Activated CD8-positive, alpha-beta memory T cell treated with anti-CD3 and anti-CD28 coated beads, Interleukin-2, amount 50 U/mL, for 1 hour (primary cell): Measurements from ENCODE around the gene THAP10.

Experiments
- DNase-seq: peaks from one replicate; pipeline ENCODE4 v3.0.0-alpha.2; 2020; ENCODE audit errors: extremely low read depth

The THAP10 gene

GRCh38 chr15:70853973-70854665 is 38.1 kb downstream of the THAP10 start, which contains the start of gene LARP6:
LARP6 (minus strand) TSS chr15:70854157; CDS start chr15:70854088, 69 bp downstream.
- DNase-seq = no peak

DNA sequence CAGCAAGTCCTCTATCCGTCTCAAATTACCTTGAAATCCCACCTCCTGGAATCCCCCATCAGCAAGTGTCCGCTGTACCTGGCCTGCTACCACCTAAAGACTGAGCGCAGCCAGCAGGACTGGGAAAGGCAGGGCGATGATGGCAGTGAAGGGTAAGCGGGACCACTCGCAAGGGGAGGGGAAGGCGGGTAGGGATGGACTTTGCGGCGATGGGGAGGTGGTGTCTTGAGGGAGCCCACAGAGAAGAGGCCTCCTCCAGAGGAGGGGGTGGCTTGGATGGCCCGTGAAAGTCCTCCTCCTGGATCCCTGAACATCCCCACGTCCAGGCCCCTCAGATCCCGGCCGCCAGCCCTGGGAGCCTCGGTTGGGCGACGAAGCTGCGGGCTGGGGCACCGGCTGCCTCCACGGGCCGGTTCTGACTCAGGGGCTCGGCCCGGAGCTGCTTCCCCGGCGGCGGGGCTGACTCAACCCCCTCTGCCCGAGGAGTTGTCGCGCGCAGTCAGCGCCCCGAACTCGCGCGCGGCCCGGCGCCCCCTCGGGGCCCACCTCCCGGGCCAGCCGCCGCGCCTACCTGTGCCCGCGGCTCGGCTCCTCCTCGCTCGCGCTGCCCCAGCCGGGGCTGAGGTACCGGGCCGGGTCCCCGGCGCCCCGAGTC is 38.8 kb downstream of the THAP10 start:
- no peak for DNase-seq

DNA sequence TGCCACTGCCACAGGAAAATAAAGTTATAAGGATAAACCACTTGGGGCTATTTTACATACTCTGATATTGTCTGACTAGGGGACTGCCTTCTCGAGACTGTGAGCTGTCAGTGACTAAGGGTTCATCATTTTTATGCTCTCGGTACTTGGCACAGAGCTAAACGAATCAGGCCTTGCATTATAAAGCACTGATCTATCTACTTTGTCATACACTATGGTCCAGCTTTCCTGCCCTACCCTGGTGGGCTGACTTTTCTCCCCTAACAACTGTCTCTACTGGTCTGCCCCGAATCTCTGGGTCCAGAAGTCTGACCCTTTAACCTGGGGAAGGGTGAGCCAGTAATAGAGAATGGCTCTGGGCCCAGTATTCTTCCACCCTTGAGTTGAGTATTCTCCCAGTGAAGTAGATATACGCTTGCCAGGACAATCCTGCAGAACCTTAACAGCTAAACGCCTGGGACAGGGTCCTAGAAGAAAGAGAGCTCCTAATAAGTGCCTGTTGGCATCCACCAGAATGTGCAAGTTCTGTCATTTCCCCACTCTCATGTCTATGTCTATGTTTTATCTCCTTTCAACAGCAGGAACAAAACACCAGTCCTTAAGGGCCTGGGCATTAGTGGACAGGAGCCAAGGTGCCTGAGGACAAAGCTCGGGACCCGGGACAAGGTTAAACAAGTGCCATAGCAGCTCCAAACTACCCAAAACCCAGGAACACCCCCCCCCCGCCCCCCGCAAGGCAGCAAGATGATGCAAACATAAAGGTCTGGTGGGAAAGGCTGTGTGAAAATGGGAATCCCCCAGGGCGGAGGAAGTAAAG is 39.5 kb downstream of the THAP10 start:
- DNase-seq = no peak

- no peak for DNase-seq
Observed at GRCh38 chr15:70851889-70852288, 40.3 kb downstream of the THAP10 start.

DNA sequence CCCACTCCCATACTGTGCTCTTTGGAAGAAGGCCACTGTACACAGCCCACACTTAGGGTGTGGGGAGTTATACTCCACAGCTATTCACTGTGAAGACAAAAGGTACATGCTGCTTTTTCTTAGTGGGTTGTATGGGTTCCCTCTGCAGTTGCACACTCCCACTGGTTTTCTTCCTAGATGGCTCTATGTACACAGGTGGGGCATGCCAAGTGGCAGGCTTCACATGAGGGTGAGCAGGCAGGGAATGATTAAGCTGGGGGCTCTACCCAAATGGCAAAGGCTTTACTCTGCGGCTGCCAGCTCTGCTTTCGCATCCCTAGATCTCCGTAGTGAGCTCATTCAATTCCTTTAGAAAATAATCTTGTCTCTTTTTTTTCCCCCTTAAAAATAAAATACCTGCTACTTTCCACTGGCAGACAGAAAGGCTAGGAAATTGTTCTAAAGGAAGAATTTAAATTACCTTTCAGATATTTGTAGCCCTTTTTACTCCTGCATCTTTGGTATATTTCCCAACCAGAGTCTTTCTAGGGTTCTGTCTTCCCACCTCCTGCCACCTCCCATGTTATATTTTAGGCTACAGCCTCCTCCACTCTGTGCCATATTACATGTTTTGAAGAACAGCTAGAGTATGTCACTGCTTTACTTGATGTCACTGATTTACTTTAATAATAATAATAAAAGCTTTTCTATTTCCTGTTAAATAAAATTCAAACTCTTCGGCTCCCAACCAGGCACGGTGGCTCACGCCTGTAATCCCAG is 46.5 kb downstream of the THAP10 start:
- no peak for DNase-seq

DNA sequence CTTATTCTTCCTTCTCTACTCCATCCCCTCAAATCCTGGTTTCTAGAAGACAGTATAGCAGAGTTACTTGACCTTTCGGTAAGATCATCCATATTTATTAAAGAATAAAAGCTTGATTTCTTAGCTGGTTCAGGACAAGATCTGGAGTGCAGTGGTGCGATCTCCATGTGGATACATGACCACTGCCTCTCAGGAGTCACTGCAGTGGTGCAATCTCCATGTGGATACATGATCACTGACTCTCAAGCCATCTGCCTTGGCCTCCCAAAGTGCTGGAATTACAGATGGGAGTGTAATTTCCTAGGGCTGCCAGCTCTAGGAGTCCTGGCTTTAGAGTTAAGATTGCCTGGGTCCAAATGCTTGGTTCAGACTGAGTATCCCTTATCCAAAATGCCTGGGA is 54.8 kb downstream of the THAP10 start:
- no peak for DNase-seq

DNA sequence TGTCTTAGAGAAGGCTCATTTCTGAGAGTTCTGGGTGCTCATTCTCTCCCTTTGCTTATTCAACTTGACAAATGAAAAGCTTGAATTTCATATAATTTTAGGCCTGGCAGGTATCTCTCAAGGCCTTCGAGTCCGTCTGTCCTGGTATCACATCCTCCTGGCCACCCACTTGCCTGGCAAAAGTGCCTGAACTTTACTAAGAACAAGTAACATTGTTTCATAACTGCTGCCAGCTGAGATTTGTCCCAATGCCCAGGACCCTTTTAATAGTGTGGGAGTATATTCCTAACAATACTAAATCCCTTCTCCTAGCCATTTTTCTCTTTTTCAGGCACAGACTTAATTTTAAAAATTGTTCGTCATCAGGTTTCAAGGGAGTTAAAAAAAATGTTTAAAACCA is 56.4 kb downstream of the THAP10 start:
- DNase-seq = no peak

GRCh38 chr15:70835415-70835814 is 56.8 kb downstream of the THAP10 start:
- DNase-seq = no peak

DNA sequence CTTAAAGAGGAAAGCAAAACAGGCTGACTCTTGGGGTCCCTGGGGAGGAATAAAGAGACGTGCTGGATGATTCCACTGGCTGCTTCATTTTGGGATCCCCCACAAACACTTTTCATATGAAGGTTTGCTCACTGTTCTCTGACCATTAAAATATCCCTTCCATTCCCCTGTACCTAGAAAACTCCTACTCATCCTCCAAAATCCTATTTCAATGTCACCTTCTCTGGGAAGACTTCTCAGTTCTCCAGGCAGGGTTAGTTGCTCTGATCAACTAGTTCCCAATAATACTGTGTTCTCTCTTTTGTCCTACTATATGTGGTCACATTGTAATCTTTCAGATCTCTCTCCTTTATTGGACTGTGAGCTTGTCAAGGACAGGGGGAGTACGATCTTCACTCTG is 57.2 kb downstream of the THAP10 start:
- no peak for DNase-seq

- DNase-seq = no peak
Observed at GRCh38 chr15:70833861-70834765, 58.1 kb downstream of the THAP10 start.

- no peak for DNase-seq
Observed at GRCh38 chr15:70833422-70833821, 58.8 kb downstream of the THAP10 start.

DNA sequence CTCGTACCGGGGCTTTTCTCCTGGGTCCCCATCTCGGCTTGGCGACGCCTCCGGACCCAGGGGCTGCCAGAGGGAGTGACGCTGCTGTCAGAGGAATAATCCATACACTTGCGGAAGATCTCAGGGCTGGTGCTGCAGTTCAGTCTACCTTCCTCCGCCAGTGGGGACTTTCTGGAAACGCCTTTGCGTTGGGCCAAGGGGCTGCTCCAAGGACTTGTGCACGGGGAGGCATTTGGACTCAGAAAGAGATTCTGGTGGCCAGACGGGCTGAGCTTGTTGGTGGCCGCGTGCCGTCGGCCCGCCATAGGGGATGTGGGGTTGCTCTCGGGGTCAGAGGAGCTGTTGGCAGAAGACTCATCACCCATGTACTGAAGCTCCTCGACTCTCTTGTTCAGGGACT is 60.1 kb downstream of the THAP10 start:
- no peak for DNase-seq
